ENCODE results near the gene UBXN7. TPM values are rescaled to one million over a fixed set of nuclear protein-coding genes. Genes with fewer than 3 reads are reported as not detected.
"Not testable (repeated sequence)": the region's sequence is repeated elsewhere in the genome, so short reads cannot be mapped to it uniquely, and the experiment has no call there.

Gene UBXN7
- 10 to 100 TPM; 21.1 to 22.2 TPM for total RNA-seq

- peak within 1 kb of the TSS; percentile 94 for H3K4me3 ChIP-seq
- peak; percentile 77 for DNase-seq (ENCODE audit: low spot score)
- TF ChIP-seq CTCF (IDR thresholded peaks at IDR 0.05), result no peak
- H3K4me1 ChIP-seq (ENCODE audit: control insufficient read depth in 1 of 2, low read depth in 2 of 2), result peaks cover 13% of the 10 kb centered on the region in 2 donors
- H3K27me3 ChIP-seq (replicated peaks; ENCODE audit: insufficient read depth), result no peaks in the 10 kb centered on the region
- peak; percentile 93 for ATAC-seq (ENCODE audit: insufficient number of reproducible peaks, low FRiP score, low read depth)
- H3K36me3 ChIP-seq, result no peaks in the 10 kb centered on the region
- peak within 1 kb of the TSS; percentile 85 to 86 for H3K27ac ChIP-seq
- no peaks in the 10 kb centered on the region for H3K9me3 ChIP-seq
Measured at GRCh38 chr3:196432137-196432879, at the start of gene UBXN7. TSS of gene UBXN7 (minus strand) at chr3:196432427. CDS start at chr3:196432399, 28 bp downstream.

- no peaks in the 10 kb centered on the region for H3K9me3 ChIP-seq
- peaks cover 53% of the 10 kb centered on the region for H3K36me3 ChIP-seq
- DNase-seq (ENCODE audit: low spot score) (no peak), ATAC-seq (ENCODE audit: insufficient number of reproducible peaks, low FRiP score, low read depth) (no peak)
- H3K27ac ChIP-seq, result no peak overlapping the region
- H3K4me3 ChIP-seq, result no peak overlapping the region
- no peaks in the 10 kb centered on the region for H3K27me3 ChIP-seq (replicated peaks; ENCODE audit: insufficient read depth)
- no peak for TF ChIP-seq CTCF (IDR thresholded peaks at IDR 0.05)
- H3K4me1 ChIP-seq (ENCODE audit: control insufficient read depth in 1 of 2, low read depth in 2 of 2), result no peaks in the 10 kb centered on the region
Measured at GRCh38 chr3:196477678-196478077, 45.5 kb upstream of the UBXN7 start.

- DNase-seq (ENCODE audit: low spot score) (no peak), ATAC-seq (ENCODE audit: insufficient number of reproducible peaks, low FRiP score, low read depth) (no peak)
- no peaks in the 10 kb centered on the region for H3K9me3 ChIP-seq
- TF ChIP-seq CTCF (IDR thresholded peaks at IDR 0.05), result no peak
- no peaks in the 10 kb centered on the region for H3K4me1 ChIP-seq (ENCODE audit: control insufficient read depth in 1 of 2, low read depth in 2 of 2)
- no peak overlapping the region for H3K4me3 ChIP-seq
- peaks cover 40% of the 10 kb centered on the region for H3K36me3 ChIP-seq
- H3K27ac ChIP-seq, result no peak overlapping the region
- H3K27me3 ChIP-seq (replicated peaks; ENCODE audit: insufficient read depth), result no peaks in the 10 kb centered on the region
Measured at GRCh38 chr3:196472286-196472685, 40.1 kb upstream of the UBXN7 start.

- TF ChIP-seq CTCF (IDR thresholded peaks at IDR 0.05), result no peak
- H3K36me3 ChIP-seq, result peaks cover 35% of the 10 kb centered on the region
Measured at GRCh38 chr3:196471551-196471950, 39.3 kb upstream of the UBXN7 start.

GRCh38 chr3:196470182-196470581 is 38.0 kb upstream of the UBXN7 start:
- H3K27me3 ChIP-seq (replicated peaks; ENCODE audit: insufficient read depth); ATAC-seq (ENCODE audit: insufficient number of reproducible peaks, low FRiP score, low read depth); H3K27ac ChIP-seq; H3K4me1 ChIP-seq (ENCODE audit: control insufficient read depth in 1 of 2, low read depth in 2 of 2); DNase-seq (ENCODE audit: low spot score); H3K9me3 ChIP-seq; H3K4me3 ChIP-seq: not testable (repeated sequence)
- H3K36me3 ChIP-seq, result peaks cover 33% of the 10 kb centered on the region

More at GRCh38 chr3:196471551-196471950, 39.3 kb upstream of the UBXN7 start:
- ATAC-seq (ENCODE audit: insufficient number of reproducible peaks, low FRiP score, low read depth) (no peak), DNase-seq (ENCODE audit: low spot score) (no peak)
- Histone ChIP-seq H3K4me1 (ENCODE audit: control insufficient read depth in 1 of 2, low read depth in 2 of 2) (no peaks in the 10 kb centered on the region), H3K27ac (no peak overlapping the region), H3K27me3 (replicated peaks; ENCODE audit: insufficient read depth) (no peaks in the 10 kb centered on the region), H3K4me3 (no peak overlapping the region), H3K9me3 (no peaks in the 10 kb centered on the region)

All from thoracic aorta (tissue), 2 donors.